ENCODE measurements around the gene WNT6. TPM values are rescaled to one million over a fixed set of nuclear protein-coding genes. Genes with fewer than 3 reads are reported as not detected.
A peak's percentile ranks its signal among the peaks of the same experiment; 100 is the strongest.

The WNT6 gene
- total and polyA plus RNA-seq, 2 of the 8 experiments (the other 6 are each of a cell fraction or from before 2014, with no cell fraction given): not detected

DNA sequence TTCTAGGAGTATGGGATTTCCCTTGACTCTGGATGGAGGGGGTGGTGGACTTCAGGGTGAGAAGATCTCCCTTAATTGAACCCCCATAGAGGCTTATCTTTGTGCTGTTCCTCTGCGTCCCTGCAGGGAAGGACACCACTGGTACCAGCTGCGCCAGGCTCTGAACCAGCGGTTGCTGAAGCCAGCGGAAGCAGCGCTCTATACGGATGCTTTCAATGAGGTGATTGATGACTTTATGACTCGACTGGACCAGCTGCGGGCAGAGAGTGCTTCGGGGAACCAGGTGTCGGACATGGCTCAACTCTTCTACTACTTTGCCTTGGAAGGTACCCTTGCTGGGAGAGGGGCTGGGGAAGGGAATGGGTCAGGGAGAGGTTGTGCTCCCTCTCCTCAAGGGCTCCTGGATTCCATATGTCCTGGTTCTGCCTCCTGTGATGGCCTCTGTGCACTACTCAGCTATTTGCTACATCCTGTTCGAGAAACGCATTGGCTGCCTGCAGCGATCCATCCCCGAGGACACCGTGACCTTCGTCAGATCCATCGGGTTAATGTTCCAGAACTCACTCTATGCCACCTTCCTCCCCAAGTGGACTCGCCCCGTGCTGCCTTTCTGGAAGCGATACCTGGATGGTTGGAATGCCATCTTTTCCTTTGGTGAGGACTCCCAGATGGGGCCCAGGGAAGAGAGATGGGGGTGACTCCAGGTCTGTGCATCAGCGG, 47.3 kb upstream of the WNT6 start:
- no peak overlapping the region for H3K4ac ChIP-seq (replicated peaks; ENCODE audit: insufficient read length, low read depth, low read length)
- H3K14ac ChIP-seq (ENCODE audit: insufficient read length): no peak overlapping the region
- FAIRE-seq: no peak
- no peaks in the 10 kb centered on the region for H3K27me3 ChIP-seq (replicated peaks in 1 of 4; ENCODE audit: control insufficient read depth in 3 of 4, extremely low read depth in 1 of 4, insufficient read depth in 3 of 4, low read length in 3 of 4)
- H3K79me1 ChIP-seq (ENCODE audit: low read depth, low read length): no peaks in the 10 kb centered on the region
- CTCF ChIA-PET (ENCODE audit: partially characterized antibody): interaction anchor here (0.8 to 1.6 kb wide), 4 partner anchors 35 to 85 kb away, joined by 3 to 5 read pairs (median 5); no protein-coding TSS in a partner anchor
- H2BK12ac ChIP-seq (ENCODE audit: low read depth, low read length): no peak overlapping the region
- H4K8ac ChIP-seq (ENCODE audit: extremely low read depth, insufficient read depth, low read length): no peak overlapping the region
- no peaks in the 10 kb centered on the region for H3K36me3 ChIP-seq (ENCODE audit: control insufficient read depth in 2 of 4, insufficient read depth in 4 of 4, low read length in 3 of 4)
- H3K4me3 ChIP-seq (ENCODE audit: extremely low read depth in 1 of 4, insufficient read depth in 2 of 4, low read depth in 3 of 4, low read length in 4 of 4): no peak overlapping the region
- no peaks in the 10 kb centered on the region for H3K79me2 ChIP-seq (ENCODE audit: control insufficient read depth in 1 of 2, insufficient read depth in 2 of 2, low read length in 2 of 2)
- no peaks in the 10 kb centered on the region for H4K20me1 ChIP-seq (replicated peaks in 1 of 2; ENCODE audit: control insufficient read depth in 1 of 2, insufficient read depth in 2 of 2, low read length in 2 of 2)
- no peak overlapping the region for H2BK120ac ChIP-seq (replicated peaks; ENCODE audit: low read depth, low read length)
- POLR2A ChIA-PET (ENCODE audit: partially characterized antibody): interaction anchor here (0.8 kb wide), 1 partner anchor 17 kb away, joined by 3 read pairs; no protein-coding TSS in a partner anchor
- H2BK5ac ChIP-seq (ENCODE audit: low read depth, low read length): no peak overlapping the region
- no peak overlapping the region for H3K18ac ChIP-seq (ENCODE audit: extremely low read depth, low read length)
- H3K23ac ChIP-seq (ENCODE audit: insufficient read length): no peak overlapping the region
- DNase-seq (ENCODE audit: low read depth in 1 of 2, low spot score in 2 of 2): no peak
- H3K4me2 ChIP-seq (ENCODE audit: insufficient read depth in 1 of 2, low read depth in 2 of 2, low read length in 2 of 2): no peak overlapping the region
- H3K23me2 ChIP-seq (ENCODE audit: low read depth, low read length): no peaks in the 10 kb centered on the region
- WGBS, 2 experiments (ENCODE audit: extremely low coverage in 1 of 2, insufficient coverage in 1 of 2, insufficient read length in 1 of 2, insufficient replicate concordance in 2 of 2, low coverage in 1 of 2, low lambda C conversion rate in 2 of 2, missing lambda C conversion rate in 1 of 2): 95% methylated on average over 21 of the region's 21 CpGs; no CpG with 5 or more reads in 1 of the 2 experiments
- H2AK5ac ChIP-seq (ENCODE audit: low read depth, low read length): no peak overlapping the region
- H3K56ac ChIP-seq (replicated peaks; ENCODE audit: insufficient read length, low read depth, low read length): no peak overlapping the region
- no peak overlapping the region for H4K91ac ChIP-seq (replicated peaks; ENCODE audit: insufficient read length, low read length)
- H3K4me1 ChIP-seq (replicated peaks in 1 of 4; ENCODE audit: control insufficient read depth in 3 of 4, insufficient read depth in 4 of 4, low read length in 3 of 4): no peaks in the 10 kb centered on the region
- H3K9ac ChIP-seq (replicated peaks in 1 of 4; ENCODE audit: extremely low read depth in 1 of 4, low read depth in 3 of 4, low read length in 3 of 4): no peak overlapping the region
- H2BK20ac ChIP-seq (ENCODE audit: low read length): no peak overlapping the region
- H2BK15ac ChIP-seq (ENCODE audit: low read length): 0 out of 2 replicates have a peak overlapping the region, but pooled peaks have one; percentile 53
- H3K9me3 ChIP-seq (ENCODE audit: insufficient read depth in 2 of 2, low read depth in 1 of 2, low read length in 1 of 2): no peaks in the 10 kb centered on the region
- no peak overlapping the region for H4K5ac ChIP-seq (ENCODE audit: insufficient read length, low read depth, low read length)
- no peak overlapping the region for H3K27ac ChIP-seq (ENCODE audit: low read depth, low read length)
- H2AFZ ChIP-seq (ENCODE audit: low read length): no peak overlapping the region
- TF ChIP-seq BRCA1 (IDR thresholded peaks at IDR 0.05; ENCODE audit: low read depth, low read length): no peak
- TF ChIP-seq CREB1 (IDR thresholded peaks at IDR 0.05): no peak
- no peak for TF ChIP-seq KDM4A (IDR thresholded peaks at IDR 0.05; ENCODE audit: low read depth, low read length, severe bottlenecking)
- TF ChIP-seq, protein P1, sequence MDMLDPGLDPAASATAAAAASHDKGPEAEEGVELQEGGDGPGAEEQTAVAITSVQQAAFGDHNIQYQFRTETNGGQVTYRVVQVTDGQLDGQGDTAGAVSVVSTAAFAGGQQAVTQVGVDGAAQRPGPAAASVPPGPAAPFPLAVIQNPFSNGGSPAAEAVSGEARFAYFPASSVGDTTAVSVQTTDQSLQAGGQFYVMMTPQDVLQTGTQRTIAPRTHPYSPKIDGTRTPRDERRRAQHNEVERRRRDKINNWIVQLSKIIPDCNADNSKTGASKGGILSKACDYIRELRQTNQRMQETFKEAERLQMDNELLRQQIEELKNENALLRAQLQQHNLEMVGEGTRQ (IDR thresholded peaks at IDR 0.05; ENCODE audit: low read length): no peak
- TF ChIP-seq TBP (IDR thresholded peaks at IDR 0.05; ENCODE audit: low read depth, low read length): no peak
- TF ChIP-seq EZH2 (IDR thresholded peaks at IDR 0.05; ENCODE audit: low read depth, low read length, severe bottlenecking): no peak
- no peak for TF ChIP-seq RBBP5 (IDR thresholded peaks at IDR 0.05; ENCODE audit: borderline replicate concordance, low read depth, low read length)
- TF ChIP-seq POLR2AphosphoS5 (IDR thresholded peaks at IDR 0.05; ENCODE audit: low read depth, low read length): no peak
- no peak for TF ChIP-seq HDAC6 (IDR thresholded peaks at IDR 0.05; ENCODE audit: low read depth, low read length)
- TF ChIP-seq TAF1 (IDR thresholded peaks at IDR 0.05; ENCODE audit: low read depth, low read length): no peak
- TF ChIP-seq SRF (IDR thresholded peaks at IDR 0.05; ENCODE audit: low read depth, low read length): no peak
- no peak for TF ChIP-seq JUND (IDR thresholded peaks at IDR 0.05; ENCODE audit: low read length)
